COLO668 (cell line): Measurements from ENCODE around the gene TADA2B.

ENCODE experiments used
- DNase-seq: peaks from one replicate; lab custom pipeline; 2025; ENCODE audit not compliant: unreplicated experiment; lab: John Stamatoyannopoulos, UW

The TADA2B gene

GRCh38 chr4:7017446-7018048 lies 25.6 kb upstream of the TADA2B start:
- no peak for DNase-seq

DNA sequence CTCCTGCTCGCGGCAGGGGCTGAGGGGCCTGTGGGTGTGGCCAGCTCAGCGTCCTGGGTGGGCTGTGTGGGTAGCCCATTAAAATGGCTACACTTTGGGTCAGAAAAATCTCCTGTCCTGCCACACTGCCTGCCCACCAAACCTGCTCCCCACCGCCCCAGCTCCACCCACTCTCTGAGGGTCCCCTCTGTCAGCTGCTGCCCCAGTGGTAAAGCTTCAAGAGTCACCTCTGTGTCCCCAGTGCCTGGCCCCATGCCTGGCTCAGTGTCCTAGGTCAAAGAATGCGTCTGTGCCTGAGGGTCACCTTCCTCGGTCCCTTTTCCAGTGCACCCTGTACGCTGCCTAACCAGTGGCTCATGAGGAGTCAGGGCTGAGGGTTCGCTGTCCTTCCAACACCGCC lies 24.9 kb upstream of the TADA2B start:
- DNase-seq: no peak

DNA sequence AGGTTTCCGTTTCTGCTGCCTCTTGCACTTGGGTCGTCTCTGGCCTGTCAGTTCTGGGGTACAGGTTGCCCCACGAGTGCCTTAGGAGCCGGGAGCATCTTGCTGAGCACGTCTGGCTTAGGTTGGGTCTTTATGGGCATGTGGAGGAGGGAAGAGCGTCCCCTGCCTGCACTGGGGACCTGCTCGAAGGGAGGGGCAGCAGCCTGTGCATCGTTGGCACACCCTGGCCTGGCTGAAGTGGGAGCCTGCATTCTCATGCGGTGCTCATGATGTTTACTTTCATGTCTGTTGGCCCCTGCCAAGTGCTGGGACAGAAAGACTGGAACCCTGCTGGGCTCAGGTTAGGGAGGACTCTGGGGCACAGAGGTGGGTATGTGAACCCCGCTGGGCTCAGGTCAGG lies 23.8 kb upstream of the TADA2B start:
- no peak for DNase-seq

- DNase-seq: no peak
Measured at GRCh38 chr4:7020290-7020689, 22.9 kb upstream of the TADA2B start.

GRCh38 chr4:7020856-7021255 lies 22.3 kb upstream of the TADA2B start:
- no peak for DNase-seq

- DNase-seq: no peak
Measured at GRCh38 chr4:7021355-7021754, 21.8 kb upstream of the TADA2B start.

DNA sequence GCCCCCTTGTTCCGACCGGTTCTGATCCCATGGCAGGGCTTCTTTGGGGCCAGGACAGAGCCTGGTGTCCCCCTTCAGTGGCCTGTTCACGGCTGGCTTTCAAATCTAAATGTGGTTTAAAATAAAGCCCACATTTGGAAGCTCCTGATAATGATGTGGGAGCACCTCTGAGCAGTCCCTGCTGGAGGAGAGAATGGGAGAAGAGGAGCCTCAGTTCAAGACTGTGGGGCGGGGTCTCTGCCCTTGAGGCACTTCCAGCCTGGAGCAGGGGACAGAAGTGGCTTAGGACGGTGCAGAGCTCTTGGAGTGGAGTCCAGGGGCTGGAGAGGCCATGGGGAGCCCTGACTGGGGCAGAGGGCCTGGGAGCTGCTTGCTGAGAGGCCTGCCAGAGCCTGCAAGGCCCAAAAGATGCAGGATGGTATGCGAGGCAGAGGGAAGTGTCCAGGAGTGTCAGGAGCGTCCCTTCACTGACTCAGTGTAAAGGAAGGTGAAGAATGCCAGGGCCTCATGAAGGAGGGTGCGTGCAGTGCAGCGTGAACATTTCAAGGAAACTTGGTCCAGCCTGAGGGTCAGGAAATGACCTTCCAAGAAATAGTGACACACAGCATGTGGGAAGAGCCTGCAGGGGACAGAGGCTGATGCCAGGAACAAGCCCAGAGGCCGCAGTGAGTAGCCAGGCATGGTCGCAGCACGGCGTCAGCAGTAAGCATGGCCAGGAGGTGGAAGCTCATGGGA lies 21.1 kb upstream of the TADA2B start:
- DNase-seq: no peak

DNA sequence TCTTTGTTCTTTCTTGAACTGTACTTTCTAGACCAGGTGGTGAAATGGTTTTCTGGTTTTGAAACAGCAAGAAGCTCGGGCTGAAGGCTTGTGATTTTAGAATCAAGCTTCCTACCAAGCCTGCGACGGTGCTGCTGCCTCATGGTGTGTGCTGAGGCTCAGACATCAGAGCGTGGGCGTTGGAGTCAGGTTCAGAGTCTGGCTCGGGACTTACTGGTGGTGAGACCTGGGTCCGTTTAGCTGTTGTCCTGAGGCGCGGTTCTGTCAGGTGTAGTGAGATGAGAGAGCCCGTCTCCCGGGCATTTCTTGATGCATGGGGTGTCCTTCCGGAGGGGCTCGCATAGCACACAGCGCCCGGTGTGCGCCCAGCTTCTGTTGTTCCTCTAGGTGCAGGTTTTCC lies 19.7 kb upstream of the TADA2B start:
- no peak for DNase-seq

- no peak for DNase-seq
Measured at GRCh38 chr4:7023901-7024300, 19.3 kb upstream of the TADA2B start.

DNA sequence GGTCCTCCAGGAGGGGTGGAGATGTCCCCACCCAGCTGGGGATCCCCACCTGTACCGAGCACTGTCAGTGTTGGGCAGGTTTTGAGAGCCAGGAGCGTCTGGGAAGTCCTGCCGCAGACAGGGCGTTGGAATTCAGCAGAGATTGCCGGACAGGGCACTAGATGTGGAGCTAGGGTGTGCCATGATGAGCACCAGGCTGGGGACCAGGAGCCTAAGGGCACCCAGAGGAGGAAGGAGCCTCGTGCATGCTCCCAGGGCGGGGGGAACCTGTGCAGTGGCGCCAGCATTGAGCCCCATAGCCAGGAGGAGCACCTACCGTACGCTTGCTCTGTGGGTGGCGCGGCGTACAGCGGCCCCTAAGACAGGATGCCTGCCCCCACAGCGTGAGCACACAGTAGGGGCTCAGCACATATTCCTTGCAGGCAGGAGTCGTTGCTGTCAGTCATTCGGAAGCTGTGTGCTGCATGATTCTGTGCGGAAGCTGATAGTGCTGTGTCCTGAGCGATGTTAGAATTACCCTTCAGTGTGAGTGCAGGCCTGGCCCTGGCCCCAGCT lies 18.8 kb upstream of the TADA2B start:
- no peak for DNase-seq

DNA sequence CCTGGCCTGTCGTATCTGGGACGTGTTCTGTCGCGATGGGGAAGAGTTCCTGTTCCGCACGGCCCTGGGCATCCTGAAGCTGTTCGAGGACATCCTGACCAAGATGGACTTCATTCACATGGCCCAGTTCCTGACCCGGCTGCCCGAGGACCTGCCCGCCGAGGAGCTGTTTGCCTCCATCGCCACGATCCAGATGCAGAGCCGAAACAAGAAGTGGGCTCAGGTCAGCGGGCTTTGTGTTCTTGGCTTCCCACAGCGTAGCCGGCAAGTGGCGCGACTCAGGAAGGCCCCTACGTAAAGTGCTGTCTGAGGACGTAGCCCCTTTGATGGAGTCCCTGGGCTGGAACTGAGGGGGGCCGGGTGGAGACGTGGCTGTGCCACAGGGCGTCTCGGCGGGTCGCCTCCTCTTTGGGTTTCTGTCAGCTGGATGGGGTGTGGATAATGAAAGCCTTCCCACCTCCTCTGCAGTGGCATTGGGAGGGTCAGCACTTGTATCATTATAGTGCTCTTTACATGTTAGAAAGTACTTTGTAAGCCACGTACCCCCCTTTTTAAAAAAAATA lies 18.1 kb upstream of the TADA2B start:
- DNase-seq: no peak

- DNase-seq: no peak
Measured at GRCh38 chr4:7026107-7026506, 17.1 kb upstream of the TADA2B start.

DNA sequence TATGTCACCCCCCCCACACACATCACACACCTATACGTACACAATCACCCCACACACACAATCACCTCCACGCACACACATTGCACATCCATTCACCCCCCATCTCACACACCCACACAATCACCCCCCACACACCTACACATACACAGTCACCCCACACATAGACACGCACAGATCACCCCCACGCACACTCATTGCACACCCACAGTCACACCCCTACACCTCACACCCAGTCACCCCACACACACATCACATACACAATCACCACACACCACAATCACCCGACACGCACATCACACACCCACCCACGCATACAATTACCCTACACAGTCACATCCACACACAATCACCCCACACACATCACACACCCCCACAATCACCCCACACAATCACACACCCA lies 15.9 kb upstream of the TADA2B start:
- no peak for DNase-seq

- no peak for DNase-seq
Measured at GRCh38 chr4:7027913-7028312, 15.3 kb upstream of the TADA2B start.

- DNase-seq: no peak
Measured at GRCh38 chr4:7029212-7029611, 14.0 kb upstream of the TADA2B start.

DNA sequence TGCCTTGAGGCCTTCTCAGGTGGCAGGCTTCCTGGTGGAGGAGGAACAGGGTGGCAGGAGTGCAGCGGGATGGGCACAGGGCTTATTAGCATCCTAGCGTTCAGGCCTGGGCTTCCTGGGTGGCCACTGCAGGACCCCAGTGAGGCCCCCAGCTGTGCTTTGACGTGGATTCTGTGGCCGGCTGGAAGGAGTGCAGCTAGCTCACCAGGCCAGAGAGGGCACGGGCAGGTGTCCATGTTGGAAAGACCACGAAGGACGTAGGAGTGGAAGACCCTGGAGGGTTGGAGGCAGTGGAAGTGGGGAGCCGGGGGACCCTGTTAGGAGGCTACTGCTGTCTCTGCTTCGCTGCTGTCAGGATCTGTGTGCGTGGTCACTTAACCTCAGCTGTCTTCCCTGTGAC lies 13.3 kb upstream of the TADA2B start:
- no peak for DNase-seq

- no peak for DNase-seq
Measured at GRCh38 chr4:7030856-7031255, 12.3 kb upstream of the TADA2B start.

DNA sequence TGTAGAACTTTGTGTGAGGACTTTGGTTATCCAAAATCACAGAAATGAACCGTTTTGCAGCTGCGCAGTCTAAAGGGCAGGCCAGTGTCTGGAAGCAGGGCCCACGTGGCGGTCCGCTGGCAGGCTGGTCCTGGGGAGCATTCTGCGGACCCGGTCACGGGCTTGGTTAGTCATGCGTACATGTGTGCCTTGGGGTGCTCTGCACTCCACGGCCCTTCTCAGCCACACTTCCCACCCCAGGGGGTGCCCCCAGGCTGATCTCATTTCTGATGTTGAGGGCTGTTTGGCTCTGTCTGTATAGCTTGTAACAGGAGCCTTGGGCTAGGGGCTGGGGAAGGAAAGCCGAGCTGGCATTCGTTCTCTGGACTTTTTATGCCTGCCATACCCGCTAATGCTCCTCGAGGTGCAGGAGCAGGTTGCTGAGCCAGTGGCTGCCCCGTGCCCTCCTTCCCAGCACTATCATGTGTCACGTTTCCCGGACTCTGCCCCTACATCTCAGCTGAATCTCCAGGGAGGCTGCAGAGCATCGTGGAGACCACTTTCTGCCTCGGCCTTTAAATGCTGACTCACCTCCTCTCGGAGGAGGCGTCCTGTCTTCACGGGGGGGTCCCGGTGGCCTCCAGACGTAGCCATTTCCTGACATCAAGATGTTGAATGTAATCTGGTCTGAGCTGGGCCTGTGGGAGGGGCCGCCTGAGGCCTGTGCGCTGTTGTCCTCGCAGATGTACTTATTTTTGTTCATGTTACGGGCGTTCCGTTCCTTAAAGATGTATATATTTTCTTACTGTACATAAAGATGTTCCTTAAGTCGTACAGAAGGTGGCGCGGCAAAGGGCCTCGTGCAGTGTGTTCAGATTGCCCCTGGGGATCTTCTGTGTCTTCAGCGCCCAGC lies 11.4 kb upstream of the TADA2B start:
- DNase-seq: no peak

DNA sequence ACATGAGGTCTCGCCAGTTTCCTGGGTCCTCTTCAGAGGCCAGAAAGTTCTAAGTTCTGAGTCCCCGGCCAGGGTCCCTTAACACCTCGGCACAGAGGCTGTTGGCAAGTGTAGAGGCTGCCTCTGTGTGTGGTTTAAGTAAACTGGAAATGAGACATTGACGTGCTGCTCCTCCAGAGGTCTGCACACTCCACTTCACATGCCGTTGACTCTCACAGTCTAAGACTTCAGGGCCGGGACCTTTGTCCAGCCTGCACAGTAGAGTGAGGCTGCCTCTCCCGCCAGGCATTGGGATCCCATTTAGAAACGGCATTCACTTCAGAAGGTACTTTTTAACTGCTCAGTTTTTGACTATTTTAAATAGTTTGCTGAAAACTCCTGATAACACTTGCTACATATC lies 10.6 kb upstream of the TADA2B start:
- DNase-seq: no peak

- DNase-seq: peak; percentile 78
Measured at GRCh38 chr4:7034262-7035081, 8.7 kb upstream of the TADA2B start.

- no peak for DNase-seq
Measured at GRCh38 chr4:7037425-7037824, 5.7 kb upstream of the TADA2B start.
